Lung (tissue), 12 donors: ENCODE measurements around the gene FOXO6. TPM values are rescaled to one million over a fixed set of nuclear protein-coding genes. Genes with fewer than 3 reads are reported as not detected.

Experiments used
- ATAC-seq: fragments of 200-7000 bp; cut with Tn5 transposase; one replicate; pipeline ENCODE4 v1.9.1; 2020; ENCODE audit warnings: moderate number of reproducible peaks; ENCODE audit not compliant: insufficient read depth, low FRiP score
- DNase-seq, 3 donors: peaks; one replicate each; pipeline ENCODE4 v3.0.0-alpha.2; 2013 to 2017
- H3K27ac ChIP-seq, 2 donors: one replicate each; pipeline ENCODE4 v1.5.1; 2013; ENCODE audit warnings: mild to moderate bottlenecking in 2 of 2, moderate library complexity in 2 of 2, control low read depth in 1 of 2, inconsistent platforms in 1 of 2, low read depth in 1 of 2, low read length in 1 of 2
- H3K27me3 ChIP-seq, 3 donors: one replicate each; pipeline ENCODE4 v1.5.1; 2013; ENCODE audit warnings: low read length in 2 of 3; ENCODE audit not compliant: control insufficient read depth in 3 of 3, insufficient read depth in 3 of 3
- H3K36me3 ChIP-seq, 4 donors: one replicate each; pipeline ENCODE4 v1.5.1; 2013; ENCODE audit warnings: low read length in 4 of 4, mild to moderate bottlenecking in 1 of 4, moderate library complexity in 1 of 4; ENCODE audit not compliant: control insufficient read depth in 4 of 4, insufficient read depth in 4 of 4
- H3K4me1 ChIP-seq, 5 donors: one replicate each; pipeline ENCODE4 v1.5.1; 2013; ENCODE audit warnings: low read length in 5 of 5, mild to moderate bottlenecking in 2 of 5, moderate library complexity in 1 of 5; ENCODE audit not compliant: control insufficient read depth in 5 of 5, insufficient read depth in 5 of 5
- H3K4me3 ChIP-seq: one replicate; pipeline ENCODE4 v1.5.1; 2013; ENCODE audit warnings: mild to moderate bottlenecking, control low read depth, moderate library complexity
- H3K9ac ChIP-seq, 2 donors: one replicate each; pipeline ENCODE4 v1.5.1; 2013; ENCODE audit warnings: low read length in 2 of 2, control low read depth in 1 of 2; ENCODE audit not compliant: insufficient read depth in 1 of 2
- H3K9me3 ChIP-seq, 4 donors: one replicate each; pipeline ENCODE4 v1.5.1; 2013; ENCODE audit warnings: low read length in 3 of 4, mild to moderate bottlenecking in 1 of 4, moderate library complexity in 1 of 4; ENCODE audit not compliant: control insufficient read depth in 4 of 4, insufficient read depth in 3 of 4
- WGBS, 2 donors: extraction: QIAGEN DNeasy Blood & Tissue Kit; methylation state at CpG; one replicate each; pipeline ENCODE4 v1.1.7; 2013; 5-methylcytosine and 5-hydroxymethylcytosine counted together
- polyA plus RNA-seq, 2 donors: library from polyadenylated mRNA; stranded (reverse); fragments of 200-250 nt; gene quantifications; one replicate each; pipeline ENCODE4 v1.2.1, GENCODE V29; 2013
- total RNA-seq, 2 donors: library from RNA; depleted of rRNA in 1 of 2; stranded (reverse); fragments of >200 nt in 1 of 2; gene quantifications; one replicate each; pipeline ENCODE4 v1.2.1, GENCODE V29; 2014 to 2021
- TF ChIP-seq, protein P1 (sequence below): IDR thresholded peaks from 2 replicates; pipeline ENCODE4 v1.5.1; 2012; ENCODE audit warnings: mild to moderate bottlenecking; ENCODE audit errors: control extremely low read depth, extremely low read depth
- donor health status: control.
- donor health status: control.
- donor health status: Bipolar disorder and iron deficiency.
- donor health status: healthy.
- donor health status: DM: yes; HTN: yes; CAD: no.

Gene FOXO6
- total and polyA plus RNA-seq, 4 donors: 0.22 to 2.9 (median 0.86) TPM

DNA sequence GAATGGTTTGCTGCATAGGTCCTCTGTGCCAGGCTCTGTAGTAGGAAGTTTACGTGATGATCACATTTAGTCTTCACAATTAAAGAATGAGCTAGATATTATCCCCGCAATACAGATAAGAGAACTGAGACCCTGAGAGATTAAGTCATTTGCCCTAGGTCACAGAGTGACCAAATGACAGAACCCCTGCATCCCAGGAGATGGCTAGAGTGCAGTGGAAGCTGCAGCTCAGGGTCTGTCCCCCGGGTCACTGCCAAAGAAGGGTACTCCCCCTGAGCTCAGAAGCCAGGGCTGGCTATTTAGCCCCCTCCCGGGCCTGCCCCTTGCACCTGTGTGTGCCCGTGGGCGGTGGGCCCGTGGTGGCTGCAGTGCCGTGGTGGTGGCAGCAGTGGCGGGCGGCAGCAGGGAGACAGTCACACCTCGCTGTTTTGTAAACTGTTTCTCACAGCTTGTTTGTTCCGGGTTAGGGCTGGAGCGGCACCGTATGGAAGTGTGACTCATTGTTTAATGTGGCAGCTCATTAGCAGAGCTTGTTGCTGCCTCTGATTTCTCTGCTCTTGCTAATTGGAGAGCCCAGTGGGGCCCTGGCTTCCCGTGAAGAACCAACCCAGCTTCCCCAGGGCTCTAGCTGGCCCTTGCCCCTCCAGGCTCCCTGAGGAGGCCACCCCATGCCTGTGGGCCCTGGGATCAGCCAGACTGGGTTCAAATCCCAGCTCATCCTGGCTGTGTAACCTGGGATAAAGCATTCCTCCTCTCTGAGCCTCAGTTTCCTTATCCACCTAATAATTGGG, 19.3 kb upstream of the FOXO6 start:
- ATAC-seq: no peak

DNA sequence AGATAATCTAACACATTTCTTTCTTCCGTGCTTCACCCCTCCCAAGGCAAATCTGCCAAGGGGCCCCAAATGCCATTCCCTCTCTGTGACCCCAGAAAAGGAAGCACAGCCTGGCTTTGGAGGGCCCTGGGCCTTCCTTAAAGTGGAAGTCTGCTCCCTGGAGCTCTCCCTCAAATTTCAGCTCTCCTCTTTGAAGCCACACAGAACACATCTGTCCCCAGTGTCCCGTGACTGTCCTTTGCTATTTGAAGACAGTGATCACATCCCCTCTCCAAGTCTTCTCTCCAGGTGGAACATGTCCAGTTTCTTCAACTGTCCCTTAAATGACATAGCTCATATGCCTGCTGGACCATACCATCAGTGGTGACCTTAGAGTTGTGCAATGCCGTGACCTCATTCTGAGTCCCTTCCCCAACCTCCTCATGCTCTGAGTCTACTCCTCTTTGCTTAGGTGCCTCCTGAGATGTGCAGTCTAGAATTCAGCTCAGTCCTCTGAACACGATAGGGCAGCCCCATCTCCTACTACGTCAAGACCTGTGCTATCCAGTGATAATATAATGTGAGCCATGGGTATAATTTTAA, 18.4 kb upstream of the FOXO6 start:
- DNase-seq (no peak), ATAC-seq (no peak)
- H3K36me3 ChIP-seq: no peaks in the 10 kb centered on the region
- peaks cover 0 to 10% (median 2%) of the 10 kb centered on the region in 5 donors for H3K4me1 ChIP-seq
- H3K9me3 ChIP-seq: no peaks in the 10 kb centered on the region
- no peaks in the 10 kb centered on the region for H3K27me3 ChIP-seq
- TF ChIP-seq, protein P1, sequence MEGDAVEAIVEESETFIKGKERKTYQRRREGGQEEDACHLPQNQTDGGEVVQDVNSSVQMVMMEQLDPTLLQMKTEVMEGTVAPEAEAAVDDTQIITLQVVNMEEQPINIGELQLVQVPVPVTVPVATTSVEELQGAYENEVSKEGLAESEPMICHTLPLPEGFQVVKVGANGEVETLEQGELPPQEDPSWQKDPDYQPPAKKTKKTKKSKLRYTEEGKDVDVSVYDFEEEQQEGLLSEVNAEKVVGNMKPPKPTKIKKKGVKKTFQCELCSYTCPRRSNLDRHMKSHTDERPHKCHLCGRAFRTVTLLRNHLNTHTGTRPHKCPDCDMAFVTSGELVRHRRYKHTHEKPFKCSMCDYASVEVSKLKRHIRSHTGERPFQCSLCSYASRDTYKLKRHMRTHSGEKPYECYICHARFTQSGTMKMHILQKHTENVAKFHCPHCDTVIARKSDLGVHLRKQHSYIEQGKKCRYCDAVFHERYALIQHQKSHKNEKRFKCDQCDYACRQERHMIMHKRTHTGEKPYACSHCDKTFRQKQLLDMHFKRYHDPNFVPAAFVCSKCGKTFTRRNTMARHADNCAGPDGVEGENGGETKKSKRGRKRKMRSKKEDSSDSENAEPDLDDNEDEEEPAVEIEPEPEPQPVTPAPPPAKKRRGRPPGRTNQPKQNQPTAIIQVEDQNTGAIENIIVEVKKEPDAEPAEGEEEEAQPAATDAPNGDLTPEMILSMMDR: no peak
- no peak overlapping the region for H3K27ac ChIP-seq
- no peak overlapping the region for H3K9ac ChIP-seq
- H3K4me3 ChIP-seq: no peak overlapping the region
- 68 to 78% methylated on average over 5 of the region's 5 CpGs for WGBS, 2 donors

More for the DNA sequence above, 19.3 kb upstream of the FOXO6 start:
- no peak overlapping the region for H3K27ac ChIP-seq
- H3K4me1 ChIP-seq: peaks cover 0 to 10% (median 2%) of the 10 kb centered on the region in 5 donors
- H3K9me3 ChIP-seq: no peaks in the 10 kb centered on the region
- H3K36me3 ChIP-seq: no peaks in the 10 kb centered on the region
- H3K4me3 ChIP-seq: no peak overlapping the region
- DNase-seq: peak in 1 of 3 donors; percentile 47
- H3K27me3 ChIP-seq: no peaks in the 10 kb centered on the region
- TF ChIP-seq, protein P1: no peak
- 58 to 74% methylated on average over 15 of the region's 15 CpGs for WGBS, 2 donors
- no peak overlapping the region for H3K9ac ChIP-seq

- no peak overlapping the region for H3K27ac ChIP-seq
- H3K9me3 ChIP-seq: no peaks in the 10 kb centered on the region
- no peak overlapping the region for H3K4me3 ChIP-seq
- DNase-seq: no peak
- WGBS, 2 donors: 53 to 76% methylated on average over 17 of the region's 17 CpGs
- peaks cover 0 to 10% (median 2%) of the 10 kb centered on the region in 5 donors for H3K4me1 ChIP-seq
- no peaks in the 10 kb centered on the region for H3K27me3 ChIP-seq
- H3K36me3 ChIP-seq: no peaks in the 10 kb centered on the region
- ATAC-seq: no peak
- H3K9ac ChIP-seq: no peak overlapping the region
- TF ChIP-seq, protein P1: no peak
These were observed 17.2 kb upstream of the FOXO6 start for GRCh38 chr1:41343790-41344699.
